ENCODE measurements around the gene DMBT1.
"Not testable (repeated sequence)": the region's sequence is repeated elsewhere in the genome, so short reads cannot be mapped to it uniquely, and the experiment has no call there.

The DMBT1 gene

GRCh38 chr10:122588381-122588780 lies 27.8 kb downstream of the DMBT1 start:
- no peak for DNase-seq

GRCh38 chr10:122590153-122590552 lies 29.6 kb downstream of the DMBT1 start:
- DNase-seq = no peak

GRCh38 chr10:122591736-122592135 lies 31.2 kb downstream of the DMBT1 start:
- DNase-seq = no peak

GRCh38 chr10:122592161-122592560 lies 31.6 kb downstream of the DMBT1 start:
- DNase-seq = no peak

- no peak for DNase-seq
Measured at GRCh38 chr10:122617476-122618270, 57.1 kb downstream of the DMBT1 start.

GRCh38 chr10:122618461-122619165 lies 58.1 kb downstream of the DMBT1 start:
- DNase-seq = no peak

- not testable (repeated sequence) for DNase-seq
Measured at GRCh38 chr10:122620961-122621360, 60.4 kb downstream of the DMBT1 start.

GRCh38 chr10:122624546-122624945 lies 64.0 kb downstream of the DMBT1 start:
- no peak for DNase-seq

- no peak for DNase-seq
Measured at GRCh38 chr10:122630526-122630925, 70.0 kb downstream of the DMBT1 start.

GRCh38 chr10:122632031-122632430 lies 71.5 kb downstream of the DMBT1 start:
- DNase-seq = peak; percentile 11

- DNase-seq = no peak
Measured at GRCh38 chr10:122632576-122632975, 72.0 kb downstream of the DMBT1 start.

GRCh38 chr10:122636953-122637352 lies 76.4 kb downstream of the DMBT1 start:
- no peak for DNase-seq

- peak; percentile 56 for DNase-seq
Measured at GRCh38 chr10:122637376-122637775, 76.8 kb downstream of the DMBT1 start.

GRCh38 chr10:122638106-122638505 lies 77.6 kb downstream of the DMBT1 start:
- DNase-seq = no peak

- no peak for DNase-seq
Measured at GRCh38 chr10:122639801-122640200, 79.2 kb downstream of the DMBT1 start.

- no peak for DNase-seq
Measured at GRCh38 chr10:122640921-122641320, 80.4 kb downstream of the DMBT1 start.

- no peak for DNase-seq
Measured at GRCh38 chr10:122642726-122643605, 82.4 kb downstream of the DMBT1 start.

- no peak for DNase-seq
Measured at GRCh38 chr10:122643931-122644534, 83.5 kb downstream of the DMBT1 start.

GRCh38 chr10:122646511-122647382 lies 86.2 kb downstream of the DMBT1 start:
- DNase-seq = no peak

GRCh38 chr10:122647383-122647968 lies 86.9 kb downstream of the DMBT1 start:
- DNase-seq = no peak

All from COR-L47 (cell line).